Iris pigment epithelial cell (primary cell): ENCODE results near the gene METTL3.

Source experiments
- DNase-seq: peaks from one replicate; pipeline ENCODE4 v3.0.0-alpha.2; 2011; ENCODE audit warnings: low read depth

Gene METTL3

GRCh38 chr14:21526672-21527317 is 15.7 kb upstream of the METTL3 start:
- no peak for DNase-seq

- DNase-seq, result peak; percentile 63
Observed at GRCh38 chr14:21525962-21526671, 15.0 kb upstream of the METTL3 start, which contains the start of gene SALL2. Gene SALL2, minus strand, starts transcription at chr14:21526346. Its CDS starts 219 bp downstream, at chr14:21526127.

- DNase-seq, result peak; percentile 39
Observed at GRCh38 chr14:21525571-21525961, 14.4 kb upstream of the METTL3 start.

GRCh38 chr14:21524575-21525490 is 13.7 kb upstream of the METTL3 start:
- no peak for DNase-seq

GRCh38 chr14:21523203-21523602 is 12.1 kb upstream of the METTL3 start:
- DNase-seq, result no peak

- DNase-seq, result peak; percentile 74
Observed at GRCh38 chr14:21521501-21521900, 10.4 kb upstream of the METTL3 start.

- no peak for DNase-seq
Observed at GRCh38 chr14:21520767-21521166, 9.6 kb upstream of the METTL3 start.

GRCh38 chr14:21518725-21519124 is 7.6 kb upstream of the METTL3 start:
- no peak for DNase-seq

GRCh38 chr14:21514341-21514740 is 3.2 kb upstream of the METTL3 start:
- no peak for DNase-seq

- DNase-seq, result no peak
Observed at GRCh38 chr14:21509432-21510143, 1.6 kb downstream of the METTL3 start.

GRCh38 chr14:21506557-21506956 is 4.6 kb downstream of the METTL3 start:
- no peak for DNase-seq

- DNase-seq, result no peak
Observed at GRCh38 chr14:21505012-21505553, 6.1 kb downstream of the METTL3 start.

GRCh38 chr14:21503376-21503775 is 7.8 kb downstream of the METTL3 start:
- no peak for DNase-seq

- no peak for DNase-seq
Observed at GRCh38 chr14:21501568-21501967, 9.6 kb downstream of the METTL3 start.

GRCh38 chr14:21498540-21499526 is 12.3 kb downstream of the METTL3 start:
- DNase-seq, result peak; percentile 57

GRCh38 chr14:21496453-21496852 is 14.7 kb downstream of the METTL3 start:
- peak; percentile 90 for DNase-seq

GRCh38 chr14:21494902-21495762 is 16.0 kb downstream of the METTL3 start:
- peak; percentile 91 for DNase-seq

- DNase-seq, result peak; percentile 94
Observed at GRCh38 chr14:21486640-21487087, 24.5 kb downstream of the METTL3 start.
